ENCODE results near the gene SNX30.

DNA sequence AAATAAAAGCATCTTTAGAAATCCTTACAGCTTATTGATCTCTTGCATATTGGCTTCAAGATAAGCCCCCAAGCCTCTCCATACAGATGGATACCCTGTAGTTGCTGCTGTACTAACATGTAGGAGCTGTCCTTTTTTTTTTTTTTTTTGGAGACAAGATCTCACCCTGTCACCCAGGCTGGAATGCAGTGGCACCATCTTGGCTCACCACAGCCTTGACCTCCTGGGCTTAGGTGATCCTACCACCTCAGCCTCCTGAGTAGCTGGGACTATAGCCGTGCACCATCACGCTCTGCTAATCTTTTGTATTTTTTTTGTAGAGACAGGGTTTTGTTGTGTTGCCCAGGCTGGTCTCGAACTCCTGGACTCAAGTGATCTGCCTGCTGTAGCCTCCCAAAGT is 35.4 kb downstream of the SNX30 start:
- TF ChIP-seq, protein P1, sequence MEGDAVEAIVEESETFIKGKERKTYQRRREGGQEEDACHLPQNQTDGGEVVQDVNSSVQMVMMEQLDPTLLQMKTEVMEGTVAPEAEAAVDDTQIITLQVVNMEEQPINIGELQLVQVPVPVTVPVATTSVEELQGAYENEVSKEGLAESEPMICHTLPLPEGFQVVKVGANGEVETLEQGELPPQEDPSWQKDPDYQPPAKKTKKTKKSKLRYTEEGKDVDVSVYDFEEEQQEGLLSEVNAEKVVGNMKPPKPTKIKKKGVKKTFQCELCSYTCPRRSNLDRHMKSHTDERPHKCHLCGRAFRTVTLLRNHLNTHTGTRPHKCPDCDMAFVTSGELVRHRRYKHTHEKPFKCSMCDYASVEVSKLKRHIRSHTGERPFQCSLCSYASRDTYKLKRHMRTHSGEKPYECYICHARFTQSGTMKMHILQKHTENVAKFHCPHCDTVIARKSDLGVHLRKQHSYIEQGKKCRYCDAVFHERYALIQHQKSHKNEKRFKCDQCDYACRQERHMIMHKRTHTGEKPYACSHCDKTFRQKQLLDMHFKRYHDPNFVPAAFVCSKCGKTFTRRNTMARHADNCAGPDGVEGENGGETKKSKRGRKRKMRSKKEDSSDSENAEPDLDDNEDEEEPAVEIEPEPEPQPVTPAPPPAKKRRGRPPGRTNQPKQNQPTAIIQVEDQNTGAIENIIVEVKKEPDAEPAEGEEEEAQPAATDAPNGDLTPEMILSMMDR (IDR thresholded peaks at IDR 0.05) = no peak
- TF ChIP-seq POLR2AphosphoS5 (IDR thresholded peaks at IDR 0.05) = no peak
- TF ChIP-seq POLR2A (IDR thresholded peaks at IDR 0.05) = no peak

Data from sigmoid colon (tissue), 4 donors.